ENCODE results near the gene PNKP.

DNA sequence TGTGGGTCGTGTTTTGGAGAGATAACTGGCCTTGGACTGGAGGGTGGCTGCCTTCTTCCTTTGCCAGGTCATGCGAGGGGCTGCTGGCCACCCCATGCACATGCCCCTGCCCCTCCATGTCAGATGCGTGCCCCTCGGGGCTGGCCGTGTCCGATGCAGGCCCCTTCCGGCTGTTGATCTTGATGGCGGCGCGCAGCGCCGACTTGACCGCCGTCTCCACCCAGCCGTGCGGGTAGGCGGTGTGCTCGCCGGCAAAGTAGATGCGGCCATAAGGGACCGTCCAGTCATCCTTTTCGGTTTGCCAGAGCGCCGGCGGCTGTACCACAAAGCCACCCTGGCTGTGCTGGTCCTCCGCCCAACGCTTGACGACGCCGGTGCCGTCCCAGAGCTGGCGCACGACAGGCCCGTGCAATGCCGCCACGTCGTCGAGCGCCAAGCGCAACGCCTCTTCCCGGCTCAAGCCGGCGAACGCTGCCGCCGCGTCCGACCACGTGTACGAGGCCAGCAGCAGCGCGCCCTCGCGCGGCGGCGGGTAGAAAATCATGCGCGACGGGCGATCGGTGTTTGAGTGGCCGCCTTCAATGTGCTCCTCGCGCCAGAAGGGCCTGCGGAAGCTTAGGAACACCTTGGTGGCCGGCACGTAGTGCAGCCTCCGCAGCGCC lies 22.4 kb upstream of the PNKP start:
- TF ChIP-seq POLR2A (IDR thresholded peaks at IDR 0.05; ENCODE audit: low read depth, low read length) = no peak; the same call in 1 of the 2 replicates
- no peak; the same call in 1 of the 2 replicates for TF ChIP-seq POLR2AphosphoS5 (IDR thresholded peaks at IDR 0.05; ENCODE audit: low read depth, low read length)
